Endometrial microvascular endothelial cells (primary cell): ENCODE results near the gene PRKAR2B. TPM values are rescaled to one million over a fixed set of nuclear protein-coding genes. Genes with fewer than 3 reads are reported as not detected.

Source experiments
- in situ Hi-C: cut with HindIII; loops from 2 replicates; pipeline ENCODE4 v1.10.0; 2017; ENCODE audit warnings: low sequenced_read_pairs, low pct_unique_long_range_greater_than_20kb; ENCODE audit errors: inconsistent ontology term
- total RNA-seq: library from RNA; depleted of rRNA; stranded (reverse); fragments of >200 nt; gene quantifications from one replicate; pipeline ENCODE4 v1.2.3, GENCODE V29; 2015; ENCODE audit errors: inconsistent ontology term

The PRKAR2B gene
- total RNA-seq, 1 donor from 2014 or later = 100 TPM

GRCh38 chr7:107187774-107188173 is 143.3 kb downstream of the PRKAR2B start:
- in situ Hi-C loops = loop anchor here (25.0 kb wide), 1 partner anchor 400 kb away; the partner anchor contains the start of gene BCAP29

- in situ Hi-C loops = loop anchor here (25.0 kb wide), 1 partner anchor 397 kb away; the partner anchor contains the start of gene BCAP29
Observed at GRCh38 chr7:107190090-107190489, 145.6 kb downstream of the PRKAR2B start.

GRCh38 chr7:107194052-107194451 is 149.5 kb downstream of the PRKAR2B start:
- in situ Hi-C loops = loop anchor here (25.0 kb wide), 1 partner anchor 393 kb away; the partner anchor contains the start of gene BCAP29

- in situ Hi-C loops = loop anchor here (25.0 kb wide), 1 partner anchor 390 kb away; the partner anchor contains the start of gene BCAP29
Observed at GRCh38 chr7:107196834-107197610, 152.5 kb downstream of the PRKAR2B start.

- in situ Hi-C loops = no loop called here
Observed at GRCh38 chr7:107201795-107202450, 157.4 kb downstream of the PRKAR2B start.

- in situ Hi-C loops = no loop called here
Observed at GRCh38 chr7:107203607-107204006, 159.1 kb downstream of the PRKAR2B start.

GRCh38 chr7:107206136-107206535 is 161.6 kb downstream of the PRKAR2B start:
- in situ Hi-C loops = no loop called here

GRCh38 chr7:107206706-107207105 is 162.2 kb downstream of the PRKAR2B start:
- in situ Hi-C loops = no loop called here

- in situ Hi-C loops = no loop called here
Observed at GRCh38 chr7:107207459-107207858, 163.0 kb downstream of the PRKAR2B start.

GRCh38 chr7:107208024-107208521 is 163.6 kb downstream of the PRKAR2B start:
- in situ Hi-C loops = no loop called here

- in situ Hi-C loops = no loop called here
Observed at GRCh38 chr7:107208563-107208962, 164.1 kb downstream of the PRKAR2B start.

- in situ Hi-C loops = no loop called here
Observed at GRCh38 chr7:107209565-107209964, 165.1 kb downstream of the PRKAR2B start.

GRCh38 chr7:107210400-107210799 is 165.9 kb downstream of the PRKAR2B start:
- in situ Hi-C loops = no loop called here

Other genes with a start within 250 kb of the PRKAR2B start
- gene PIK3CG, start 179.4 kb upstream of the PRKAR2B start, total RNA-seq = 12.5 TPM
- 53.6 TPM for gene HBP1, start 124.3 kb downstream of the PRKAR2B start, total RNA-seq